ENCODE measurements around the gene LCE2B.

The LCE2B gene

DNA sequence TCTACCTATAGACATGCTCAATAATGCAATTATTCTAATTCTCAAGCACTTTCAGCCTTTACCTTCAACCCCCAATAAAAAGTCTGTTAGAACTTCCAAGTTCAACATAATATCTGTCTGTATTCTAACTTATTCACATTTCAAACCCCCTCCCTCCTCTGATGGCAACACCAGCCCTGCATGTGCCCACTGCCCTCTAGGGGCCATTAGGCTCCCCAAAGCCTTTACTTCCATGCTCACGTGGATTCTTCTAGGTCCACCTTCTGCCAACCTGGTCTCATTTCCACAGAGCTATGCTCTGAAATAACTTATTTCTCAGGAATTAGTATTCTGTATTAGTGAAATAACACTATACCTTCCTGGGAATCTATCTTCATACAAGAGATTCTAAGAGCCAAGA, 49.7 kb downstream of the LCE2B start:
- DNase-seq (ENCODE audit: low spot score): no peak
